CD4-positive, alpha-beta T cell treated with Interleukin-10 for 1 hour (primary cell): ENCODE data around the gene TMEM139.
"Not testable (repeated sequence)": the region's sequence is repeated elsewhere in the genome, so short reads cannot be mapped to it uniquely, and the experiment has no call there.

Experiments
- DNase-seq: peaks from one replicate; pipeline ENCODE4 v3.0.0-alpha.2; 2020

TMEM139 gene

GRCh38 chr7:143289888-143290287 lies 5.1 kb downstream of the TMEM139 start:
- DNase-seq = not testable (repeated sequence)

- DNase-seq = no peak
These were observed 5.5 kb downstream of the TMEM139 start for GRCh38 chr7:143290293-143290692.

- DNase-seq = no peak
These were observed 8.1 kb downstream of the TMEM139 start for GRCh38 chr7:143292876-143293275.

GRCh38 chr7:143295870-143296269 lies 11.1 kb downstream of the TMEM139 start:
- DNase-seq = no peak

GRCh38 chr7:143296686-143297085 lies 11.9 kb downstream of the TMEM139 start:
- no peak for DNase-seq

- no peak for DNase-seq
These were observed 14.6 kb downstream of the TMEM139 start for GRCh38 chr7:143299346-143299745.

GRCh38 chr7:143299840-143300239 lies 15.1 kb downstream of the TMEM139 start:
- peak; percentile 77 for DNase-seq

GRCh38 chr7:143300959-143301935 lies 16.5 kb downstream of the TMEM139 start:
- no peak for DNase-seq

GRCh38 chr7:143303733-143304132 lies 19.0 kb downstream of the TMEM139 start:
- no peak for DNase-seq

GRCh38 chr7:143304938-143305337 lies 20.2 kb downstream of the TMEM139 start:
- no peak for DNase-seq

- DNase-seq = peak; percentile 75
These were observed 20.8 kb downstream of the TMEM139 start for GRCh38 chr7:143305423-143306070.

- no peak for DNase-seq
These were observed 23.9 kb downstream of the TMEM139 start for GRCh38 chr7:143308632-143309031.

- no peak for DNase-seq
These were observed 29.4 kb downstream of the TMEM139 start for GRCh38 chr7:143314127-143314526.

- DNase-seq = no peak
These were observed 31.0 kb downstream of the TMEM139 start, which contains the start of gene CLCN1 for GRCh38 chr7:143315776-143316175. Gene CLCN1, plus strand, starts transcription at chr7:143316111. Its CDS starts 102 bp downstream, at chr7:143316213.

GRCh38 chr7:143316492-143316891 lies 31.7 kb downstream of the TMEM139 start:
- no peak for DNase-seq

GRCh38 chr7:143318661-143319060 lies 33.9 kb downstream of the TMEM139 start:
- no peak for DNase-seq

- no peak for DNase-seq
These were observed 35.9 kb downstream of the TMEM139 start for GRCh38 chr7:143320620-143321019.

- DNase-seq = no peak
These were observed 36.5 kb downstream of the TMEM139 start for GRCh38 chr7:143321242-143321641.

GRCh38 chr7:143321734-143322133 lies 37.0 kb downstream of the TMEM139 start:
- DNase-seq = no peak

GRCh38 chr7:143322760-143323633 lies 38.2 kb downstream of the TMEM139 start:
- no peak for DNase-seq

GRCh38 chr7:143323653-143324052 lies 38.9 kb downstream of the TMEM139 start:
- DNase-seq = no peak

GRCh38 chr7:143325240-143325639 lies 40.5 kb downstream of the TMEM139 start:
- no peak for DNase-seq

- DNase-seq = no peak
These were observed 43.1 kb downstream of the TMEM139 start for GRCh38 chr7:143327903-143328302.
